BE2C (cell line): ENCODE results near the gene CHCHD6.

Experiments
- DNase-seq: peaks from one replicate; pipeline ENCODE4 v3.0.0-alpha.2; 2020
- H3K27me3 ChIP-seq: fragments of 250-450 bp; sonication (Bioruptor Pico); 2 replicates; pipeline ENCODE4 v1.5.1; 2020; ENCODE audit warnings: mild to moderate bottlenecking
- H3K36me3 ChIP-seq: fragments of 250-450 bp; sonication (Bioruptor Pico); 2 replicates; pipeline ENCODE4 v1.5.1; 2020; ENCODE audit warnings: mild to moderate bottlenecking
- H3K4me1 ChIP-seq: fragments of 250-450 bp; sonication (Bioruptor Pico); 2 replicates; pipeline ENCODE4 v1.5.1; 2020
- H3K4me3 ChIP-seq: 2 replicates; pipeline ENCODE4 v1.5.1; 2011; ENCODE audit warnings: low read depth, low read length
- H3K9me3 ChIP-seq: fragments of 250-450 bp; sonication (Bioruptor Pico); 2 replicates; pipeline ENCODE4 v1.5.1; 2020
- TF ChIP-seq, protein P1 (sequence below): IDR thresholded peaks from 2 replicates; pipeline ENCODE4 v1.5.1; 2012; ENCODE audit warnings: mild to moderate bottlenecking, low read depth, low read length

Gene CHCHD6

DNA sequence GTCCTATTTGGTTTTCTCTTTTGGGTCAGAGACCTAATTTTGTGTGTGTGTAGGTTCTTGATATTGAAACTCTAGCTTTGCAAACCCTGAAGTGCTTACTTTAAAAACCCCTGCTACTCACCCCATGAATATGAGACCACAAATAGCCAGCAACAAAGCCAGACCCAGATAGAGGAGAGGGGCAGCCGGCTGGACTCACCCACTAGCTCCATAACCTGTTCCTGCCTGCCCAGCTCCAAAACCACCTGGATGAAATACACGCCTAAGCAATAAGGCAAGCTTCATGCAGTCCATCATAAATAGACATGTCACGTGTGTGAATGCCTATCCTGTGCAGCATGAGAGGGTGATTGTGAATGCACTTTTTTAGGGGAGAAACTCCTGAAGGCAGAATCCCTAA lies 45.5 kb upstream of the CHCHD6 start:
- TF ChIP-seq, protein P1, sequence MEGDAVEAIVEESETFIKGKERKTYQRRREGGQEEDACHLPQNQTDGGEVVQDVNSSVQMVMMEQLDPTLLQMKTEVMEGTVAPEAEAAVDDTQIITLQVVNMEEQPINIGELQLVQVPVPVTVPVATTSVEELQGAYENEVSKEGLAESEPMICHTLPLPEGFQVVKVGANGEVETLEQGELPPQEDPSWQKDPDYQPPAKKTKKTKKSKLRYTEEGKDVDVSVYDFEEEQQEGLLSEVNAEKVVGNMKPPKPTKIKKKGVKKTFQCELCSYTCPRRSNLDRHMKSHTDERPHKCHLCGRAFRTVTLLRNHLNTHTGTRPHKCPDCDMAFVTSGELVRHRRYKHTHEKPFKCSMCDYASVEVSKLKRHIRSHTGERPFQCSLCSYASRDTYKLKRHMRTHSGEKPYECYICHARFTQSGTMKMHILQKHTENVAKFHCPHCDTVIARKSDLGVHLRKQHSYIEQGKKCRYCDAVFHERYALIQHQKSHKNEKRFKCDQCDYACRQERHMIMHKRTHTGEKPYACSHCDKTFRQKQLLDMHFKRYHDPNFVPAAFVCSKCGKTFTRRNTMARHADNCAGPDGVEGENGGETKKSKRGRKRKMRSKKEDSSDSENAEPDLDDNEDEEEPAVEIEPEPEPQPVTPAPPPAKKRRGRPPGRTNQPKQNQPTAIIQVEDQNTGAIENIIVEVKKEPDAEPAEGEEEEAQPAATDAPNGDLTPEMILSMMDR: no peak

DNA sequence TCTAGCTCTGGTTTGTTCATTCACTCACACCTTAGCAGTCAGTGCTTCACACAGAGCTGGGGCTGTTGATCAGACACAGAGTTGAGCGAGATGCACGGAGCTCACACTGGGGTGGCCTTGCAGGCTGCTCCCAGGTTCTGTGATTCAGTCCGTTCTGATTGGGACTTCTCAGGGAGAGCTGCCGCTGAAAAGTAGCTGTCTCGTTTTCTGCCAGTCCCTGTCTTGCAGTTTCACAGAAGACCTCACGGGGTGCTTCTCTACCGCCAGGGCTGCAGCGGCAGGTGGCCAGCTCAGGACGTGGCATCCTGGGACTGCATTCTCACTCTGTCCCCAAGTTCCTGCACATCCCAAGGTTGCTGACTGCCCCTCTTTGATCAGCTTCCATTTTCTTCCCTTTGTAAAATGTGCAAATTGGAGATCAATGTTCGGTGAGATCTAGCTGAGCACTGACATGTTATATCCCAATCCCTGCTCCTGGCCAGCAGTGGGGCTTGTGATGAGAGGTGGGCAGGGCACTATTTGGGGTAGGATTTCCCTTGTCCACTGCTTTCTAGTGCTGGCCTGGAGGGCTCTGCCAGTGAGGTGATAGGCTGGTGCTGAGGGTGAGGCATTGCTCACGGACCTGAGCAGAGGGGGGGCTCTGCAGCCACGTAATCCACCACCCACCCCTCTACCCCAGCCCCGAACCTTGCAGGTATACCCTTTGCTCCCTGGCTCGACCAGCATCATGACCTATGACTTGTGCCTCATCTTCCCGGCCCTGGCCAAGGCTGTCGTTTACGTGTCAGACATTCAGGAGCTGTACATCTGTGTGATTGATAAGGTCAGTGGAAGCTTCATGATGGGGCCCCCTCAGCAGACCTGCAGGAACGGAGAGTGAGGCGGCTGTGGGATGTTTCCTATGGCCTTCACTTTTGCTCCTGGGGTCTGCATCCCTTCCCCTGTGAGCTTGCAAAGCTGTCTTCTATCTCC lies 43.8 kb upstream of the CHCHD6 start:
- Histone ChIP-seq H3K4me1 (no peaks in the 10 kb centered on the region), H3K4me3 (no peak overlapping the region), H3K36me3 (no peaks in the 10 kb centered on the region), H3K27me3 (no peaks in the 10 kb centered on the region), H3K9me3 (no peaks in the 10 kb centered on the region)
- TF ChIP-seq, protein P1: peak; percentile 45
- DNase-seq: no peak

More for the DNA sequence above, 45.5 kb upstream of the CHCHD6 start:
- no peaks in the 10 kb centered on the region for H3K9me3 ChIP-seq
- DNase-seq: no peak
- H3K36me3 ChIP-seq: no peaks in the 10 kb centered on the region
- no peaks in the 10 kb centered on the region for H3K4me1 ChIP-seq
- no peaks in the 10 kb centered on the region for H3K27me3 ChIP-seq
- H3K4me3 ChIP-seq: no peak overlapping the region

DNA sequence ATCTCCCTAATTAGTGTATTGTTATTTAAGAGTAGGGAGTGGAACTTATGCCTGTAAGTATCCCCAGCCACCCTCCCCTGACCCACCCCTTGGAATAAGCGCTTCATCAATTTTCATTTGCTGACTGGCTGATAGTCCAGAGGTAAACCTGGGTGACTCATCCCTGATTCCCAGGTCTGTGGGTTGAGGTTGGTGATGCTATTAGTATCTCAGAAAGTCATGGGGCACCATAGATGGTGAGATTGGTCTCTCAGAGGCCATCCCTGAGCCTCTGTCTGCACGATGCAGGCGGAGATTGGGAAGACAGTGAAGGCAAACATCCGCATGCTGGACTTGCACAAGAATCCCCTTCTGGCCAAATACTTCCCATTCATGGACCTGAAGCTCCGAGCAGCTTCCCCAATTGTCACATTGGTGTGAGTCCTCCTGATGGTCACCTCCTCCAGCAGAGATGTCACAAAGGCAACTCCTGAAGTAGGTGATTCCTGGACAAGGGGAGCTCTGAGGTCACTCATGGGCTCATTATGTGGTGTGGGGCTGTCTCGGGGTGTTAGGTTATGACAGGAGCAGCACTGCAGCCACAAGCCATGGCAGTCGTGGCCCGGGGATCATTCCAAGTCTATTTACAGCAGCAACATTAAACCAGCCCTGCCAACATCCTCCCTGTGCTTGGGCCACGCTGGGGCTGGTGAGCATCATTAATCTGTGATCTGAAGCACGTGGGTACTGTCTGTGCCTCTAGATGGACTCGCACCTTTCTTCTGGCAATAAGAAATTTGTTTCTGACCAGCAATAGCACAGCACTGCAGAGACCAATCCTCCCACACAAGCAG lies 42.3 kb upstream of the CHCHD6 start:
- Histone ChIP-seq H3K36me3 (no peaks in the 10 kb centered on the region), H3K9me3 (no peaks in the 10 kb centered on the region), H3K27me3 (no peaks in the 10 kb centered on the region), H3K4me1 (no peaks in the 10 kb centered on the region), H3K4me3 (no peak overlapping the region)
- TF ChIP-seq, protein P1: no peak
- DNase-seq: no peak

DNA sequence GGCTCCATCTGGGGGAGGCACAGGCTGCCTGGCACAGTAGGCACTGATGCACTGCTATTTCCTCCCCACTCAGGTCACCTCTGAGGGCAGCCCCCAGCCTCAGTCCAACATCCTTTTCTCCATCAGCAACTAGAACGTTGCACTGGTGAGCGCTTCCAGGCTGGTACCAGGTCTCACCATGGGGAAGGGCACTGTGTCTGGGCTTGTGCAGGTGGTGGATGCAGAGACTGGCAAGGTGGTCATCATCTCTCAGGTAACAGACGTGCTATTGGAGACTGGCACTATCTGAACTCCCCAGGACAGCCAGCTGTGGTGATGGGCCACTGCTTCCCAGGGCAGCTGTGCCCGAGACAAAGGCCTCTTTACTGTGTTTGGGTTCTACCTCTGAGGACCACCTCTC lies 40.8 kb upstream of the CHCHD6 start:
- Histone ChIP-seq H3K9me3 (no peaks in the 10 kb centered on the region), H3K4me1 (no peaks in the 10 kb centered on the region), H3K4me3 (no peak overlapping the region), H3K36me3 (no peaks in the 10 kb centered on the region), H3K27me3 (no peaks in the 10 kb centered on the region)
- DNase-seq: no peak
- TF ChIP-seq, protein P1: no peak

DNA sequence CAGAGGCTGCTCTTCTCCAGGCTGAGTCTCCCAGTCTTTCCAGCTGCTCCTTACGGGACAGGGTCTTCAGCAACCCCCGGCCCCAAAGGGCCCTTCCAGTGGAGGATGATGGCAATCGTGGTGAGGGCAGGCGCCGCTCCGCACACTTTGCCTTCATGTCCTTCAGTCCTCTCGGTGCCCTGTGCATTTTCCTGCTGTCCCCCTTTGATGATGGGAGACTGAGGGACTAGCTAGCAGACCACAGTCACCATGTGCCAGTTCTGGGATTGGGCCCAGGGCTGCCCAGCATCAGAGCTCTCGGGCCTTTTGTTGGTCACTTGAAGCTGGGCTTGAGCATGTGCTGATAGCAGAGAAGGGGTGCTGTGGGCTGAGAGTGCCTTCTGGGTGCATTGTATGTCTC lies 40.3 kb upstream of the CHCHD6 start:
- no peaks in the 10 kb centered on the region for H3K4me1 ChIP-seq
- H3K36me3 ChIP-seq: no peaks in the 10 kb centered on the region
- TF ChIP-seq, protein P1: no peak
- no peak for DNase-seq
- H3K27me3 ChIP-seq: no peaks in the 10 kb centered on the region
- H3K9me3 ChIP-seq: no peaks in the 10 kb centered on the region
- H3K4me3 ChIP-seq: no peak overlapping the region
